ENCODE results near the gene MARK1.
A peak's percentile ranks its signal among the peaks of the same experiment; 100 is the strongest.

MARK1 gene

GRCh38 chr1:220685879-220686278 is 157.9 kb downstream of the MARK1 start:
- CTCF ChIA-PET = interaction anchor here (0.5 to 1.7 kb wide), 7 partner anchors 14 to 517 kb away, joined by 3 to 8 read pairs (median 3); no protein-coding TSS in a partner anchor
- POLR2A ChIA-PET (ENCODE audit: low non-redundant PET) = no interaction called here
- no peak for TF ChIP-seq CTCF (conservative IDR thresholded peaks at IDR 0.05; ENCODE audit: low read depth)
- H3K27ac ChIP-seq = no peak overlapping the region
- no peak for DNase-seq (ENCODE audit: low spot score)

DNA sequence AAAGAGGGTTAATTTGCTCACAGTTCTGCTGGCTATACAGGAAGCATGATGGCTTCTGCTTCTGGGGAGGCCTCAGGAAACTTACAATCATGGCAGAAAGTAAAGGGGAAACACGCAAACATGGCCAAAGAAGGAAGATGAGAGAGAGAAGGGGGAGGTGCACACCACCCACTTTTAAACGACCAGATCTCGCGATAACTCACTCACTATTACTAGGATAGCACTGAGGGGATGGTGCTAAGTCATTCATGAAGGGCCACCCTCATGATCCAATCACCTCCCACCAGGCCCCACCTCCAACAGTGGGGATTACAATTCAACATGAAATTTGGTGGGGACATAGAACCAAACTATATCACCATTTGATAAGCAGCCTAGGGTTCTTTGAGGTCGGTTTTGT is 159.9 kb downstream of the MARK1 start:
- no peak overlapping the region for H3K27ac ChIP-seq
- POLR2A ChIA-PET (ENCODE audit: low non-redundant PET) = no interaction called here
- DNase-seq (ENCODE audit: low spot score) = no peak
- TF ChIP-seq CTCF (conservative IDR thresholded peaks at IDR 0.05; ENCODE audit: low read depth) = no peak
- CTCF ChIA-PET = no interaction called here

DNA sequence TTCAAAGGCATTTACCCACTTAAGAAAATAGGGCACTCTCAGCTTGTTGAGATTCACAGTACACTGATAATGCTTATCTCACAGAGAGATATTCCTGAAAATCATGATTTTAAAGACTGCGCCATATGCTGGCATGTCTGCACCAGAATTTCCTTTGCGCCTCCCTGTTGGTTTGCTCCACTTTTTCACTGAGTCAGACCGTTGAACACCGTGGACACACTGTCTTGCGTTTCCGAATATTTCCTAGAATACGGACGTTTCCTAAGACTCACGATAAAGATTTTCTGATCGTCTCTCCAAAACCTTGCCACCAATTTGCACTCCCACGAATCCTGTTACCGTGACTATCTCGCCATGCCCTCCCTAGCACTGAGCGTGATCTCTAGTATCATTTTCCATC is 161.7 kb downstream of the MARK1 start:
- H3K27ac ChIP-seq = no peak overlapping the region
- no peak for DNase-seq (ENCODE audit: low spot score)
- TF ChIP-seq CTCF (conservative IDR thresholded peaks at IDR 0.05; ENCODE audit: low read depth) = no peak
- POLR2A ChIA-PET (ENCODE audit: low non-redundant PET) = no interaction called here
- CTCF ChIA-PET = interaction anchor here (0.9 kb wide), 2 partner anchors 43 to 409 kb away, joined by 4 to 5 read pairs; no protein-coding TSS in a partner anchor

- CTCF ChIA-PET = interaction anchor here (0.5 to 1.6 kb wide), 5 partner anchors 8 to 368 kb away, joined by 3 to 8 read pairs (median 3); no protein-coding TSS in a partner anchor
- H3K27ac ChIP-seq = no peak within 1 kb of the TSS
- peak; percentile 95 for DNase-seq (ENCODE audit: low spot score)
- POLR2A ChIA-PET (ENCODE audit: low non-redundant PET) = no interaction called here
- TF ChIP-seq CTCF (conservative IDR thresholded peaks at IDR 0.05; ENCODE audit: low read depth) = peak; percentile 94
Measured at GRCh38 chr1:220690140-220691052, 162.5 kb downstream of the MARK1 start, which contains the start of gene C1orf115. Gene C1orf115 (plus strand): TSS chr1:220690363. CDS start chr1:220690403, 40 bp downstream.

DNA sequence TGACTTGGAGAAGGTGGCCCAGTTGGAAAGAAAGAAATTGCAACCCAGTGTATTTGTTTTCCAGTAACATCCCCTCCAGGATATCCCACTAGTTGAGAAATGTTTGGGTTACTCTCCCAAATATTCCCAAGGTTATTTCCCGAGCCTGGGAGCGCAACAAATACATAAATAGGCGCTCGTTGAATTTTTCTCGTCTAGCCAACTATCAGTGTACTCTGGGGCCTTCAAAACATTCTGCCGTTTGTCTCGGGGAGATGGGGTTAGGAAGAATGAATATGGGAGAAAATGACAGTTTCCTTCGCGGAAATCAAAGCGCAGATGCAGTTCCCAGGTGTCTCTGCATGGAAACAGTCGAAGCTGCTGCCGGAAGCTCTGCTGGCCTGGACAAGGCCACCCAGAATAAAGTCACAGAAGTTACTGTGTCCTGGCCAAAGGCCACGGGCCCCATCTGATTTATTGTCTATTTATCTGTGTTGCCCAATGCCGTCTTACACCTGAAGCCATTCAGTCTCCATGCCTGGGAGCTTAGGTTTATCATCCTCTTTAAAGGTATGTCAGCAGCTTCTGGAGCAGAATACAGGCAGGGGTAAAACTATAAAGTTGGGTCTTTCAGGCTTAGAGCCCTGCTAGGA is 163.2 kb downstream of the MARK1 start:
- no peak for TF ChIP-seq CTCF (conservative IDR thresholded peaks at IDR 0.05; ENCODE audit: low read depth)
- no peak for DNase-seq (ENCODE audit: low spot score)
- ChIA-PET POLR2A (ENCODE audit: low non-redundant PET) (no interaction called here), CTCF (interaction anchor here (0.5 to 1.6 kb wide), 12 partner anchors 15 to 410 kb away, joined by 3 to 8 read pairs (median 3); no protein-coding TSS in a partner anchor)
- H3K27ac ChIP-seq = no peak overlapping the region

- ChIA-PET CTCF (interaction anchor here (0.6 to 1.7 kb wide), 4 partner anchors 40 to 413 kb away, joined by 3 to 11 read pairs (median 4); no protein-coding TSS in a partner anchor), POLR2A (ENCODE audit: low non-redundant PET) (no interaction called here)
- TF ChIP-seq CTCF (conservative IDR thresholded peaks at IDR 0.05; ENCODE audit: low read depth) = no peak
- no peak for DNase-seq (ENCODE audit: low spot score)
- H3K27ac ChIP-seq = no peak overlapping the region
Measured at GRCh38 chr1:220692436-220693228, 164.7 kb downstream of the MARK1 start.
